Psoas muscle (tissue), 8 donors: ENCODE data around the gene PLXNB3. TPM values are rescaled to one million over a fixed set of nuclear protein-coding genes. Genes with fewer than 3 reads are reported as not detected.
"Not testable (repeated sequence)": the region's sequence is repeated elsewhere in the genome, so short reads cannot be mapped to it uniquely, and the experiment has no call there.

ENCODE experiments used
- ATAC-seq, 4 donors: fragments of 200-7000 bp; cut with Tn5 transposase; one replicate each; pipeline ENCODE4 v1.9.1; 2020; ENCODE audit warnings: moderate library complexity in 3 of 4, mild to moderate bottlenecking in 2 of 4
- DNase-seq, 2 donors: peaks; one replicate each; pipeline ENCODE4 v3.0.0-alpha.2; 2020
- H3K27ac ChIP-seq: fragments of 200-600 bp; one replicate; pipeline ENCODE4 v1.8.0; 2022
- H3K27me3 ChIP-seq, 3 donors: fragments of 200-600 bp in 1 of 3; one replicate each; pipeline versions ENCODE4 v1.6.1 to v1.8.0; 2013 to 2022; ENCODE audit warnings: low read length in 2 of 3, mild to moderate bottlenecking in 2 of 3, moderate library complexity in 1 of 3; ENCODE audit not compliant: insufficient read depth in 3 of 3
- H3K36me3 ChIP-seq, 2 donors: fragments of 200-600 bp in 1 of 2; one replicate each; pipeline versions ENCODE4 v1.6.1 to v1.8.0; 2013 to 2022; ENCODE audit warnings: low read depth in 1 of 2, mild to moderate bottlenecking in 1 of 2, moderate library complexity in 1 of 2; ENCODE audit not compliant: insufficient read depth in 1 of 2
- H3K4me1 ChIP-seq: fragments of 200-600 bp; one replicate; pipeline ENCODE4 v1.8.0; 2022
- H3K4me3 ChIP-seq: fragments of 200-600 bp; one replicate; pipeline ENCODE4 v1.8.0; 2022; ENCODE audit warnings: mild to moderate bottlenecking
- H3K9me3 ChIP-seq: fragments of 200-600 bp; one replicate; pipeline ENCODE4 v1.8.0; 2022
- WGBS, 3 donors: extraction: QIAGEN DNeasy Blood & Tissue Kit; methylation state at CpG; one replicate each; pipeline versions ENCODE4 v1.1.6 to v1.1.7; 2013; 5-methylcytosine and 5-hydroxymethylcytosine counted together
- intact Hi-C, 2 donors: fragments of 100-400 bp; cut with DNase I; formaldehyde crosslinking; loops; one replicate each; pipeline versions ENCODE4 v1.11.0 to v1.14.2; 2022
- polyA plus RNA-seq, 3 donors: library from polyadenylated mRNA; stranded (reverse); fragments of 200-250 nt; gene quantifications; one replicate each; pipeline ENCODE4 v1.2.3, GENCODE V29; 2013
- total RNA-seq, 4 donors: library from RNA; stranded (reverse); fragmentation: NEBNext Ultra II Directional in 2 of 4; extraction: Animal tissue kit (Norgen Biotek cat#: 25700) in 2 of 4; gene quantifications; one replicate each; pipeline versions ENCODE4 v1.2.1 to v1.2.4, GENCODE V29; 2021 to 2023
- TF ChIP-seq, protein P1 (sequence below): fragments of 200-600 bp; IDR thresholded peaks from one replicate; pipeline ENCODE4 v1.8.0; 2022; ENCODE audit warnings: antibody characterized with exemption
- donor health status: healthy with polysubstance abuse.
- donor health status: DM: no; HTN: no; CAD: no; lungs with moderate emphysema.
- donor health status: Bipolar disorder and iron deficiency.
- donor health status: healthy.
- donor health status: DM: yes; HTN: yes; CAD: no.
- donor health status: DM: no; HTN: no; CAD: no.
- donor health status: DM: no; HTN: no; CAD: no.
- donor health status: DM: yes; HTN: yes; CAD: no.

PLXNB3 gene
- total and polyA plus RNA-seq, 7 donors = 0.13 to 1.5 (median 0.35) TPM

DNA sequence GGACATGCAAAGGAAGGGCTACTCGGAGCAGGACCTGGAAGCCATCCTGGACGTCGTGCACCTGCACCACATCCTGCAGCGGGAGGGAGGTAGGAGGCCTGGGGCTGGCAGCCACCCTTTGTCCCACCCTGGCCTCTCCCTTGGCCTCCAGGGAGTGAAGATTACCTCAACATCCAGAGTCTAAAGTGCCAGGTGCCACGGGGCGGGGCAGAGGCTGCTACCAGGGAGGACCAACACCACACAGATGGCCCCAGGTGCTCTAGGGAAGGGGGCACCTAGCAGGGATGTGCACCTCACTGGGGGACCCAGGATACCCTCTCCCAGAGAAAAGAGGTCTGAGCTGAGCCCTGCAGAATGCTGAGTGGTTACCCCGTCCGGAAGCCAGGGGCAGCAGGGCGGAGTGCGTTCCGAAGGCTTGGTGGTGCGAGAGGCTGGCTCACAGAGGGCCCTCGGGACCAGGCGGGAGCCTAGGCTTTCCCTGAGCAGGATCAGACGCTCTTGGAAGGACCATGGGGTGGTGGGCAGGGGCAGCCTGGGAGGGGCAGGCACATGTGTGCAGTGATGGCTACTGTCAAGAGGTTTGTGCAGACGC lies 23.3 kb upstream of the PLXNB3 start:
- peaks cover 0 to 3% (median 0%) of the 10 kb centered on the region in 3 donors for H3K27me3 ChIP-seq
- intact Hi-C loops = no loop called here
- ATAC-seq = no peak
- H3K27ac ChIP-seq = no peak overlapping the region
- TF ChIP-seq, protein P1, sequence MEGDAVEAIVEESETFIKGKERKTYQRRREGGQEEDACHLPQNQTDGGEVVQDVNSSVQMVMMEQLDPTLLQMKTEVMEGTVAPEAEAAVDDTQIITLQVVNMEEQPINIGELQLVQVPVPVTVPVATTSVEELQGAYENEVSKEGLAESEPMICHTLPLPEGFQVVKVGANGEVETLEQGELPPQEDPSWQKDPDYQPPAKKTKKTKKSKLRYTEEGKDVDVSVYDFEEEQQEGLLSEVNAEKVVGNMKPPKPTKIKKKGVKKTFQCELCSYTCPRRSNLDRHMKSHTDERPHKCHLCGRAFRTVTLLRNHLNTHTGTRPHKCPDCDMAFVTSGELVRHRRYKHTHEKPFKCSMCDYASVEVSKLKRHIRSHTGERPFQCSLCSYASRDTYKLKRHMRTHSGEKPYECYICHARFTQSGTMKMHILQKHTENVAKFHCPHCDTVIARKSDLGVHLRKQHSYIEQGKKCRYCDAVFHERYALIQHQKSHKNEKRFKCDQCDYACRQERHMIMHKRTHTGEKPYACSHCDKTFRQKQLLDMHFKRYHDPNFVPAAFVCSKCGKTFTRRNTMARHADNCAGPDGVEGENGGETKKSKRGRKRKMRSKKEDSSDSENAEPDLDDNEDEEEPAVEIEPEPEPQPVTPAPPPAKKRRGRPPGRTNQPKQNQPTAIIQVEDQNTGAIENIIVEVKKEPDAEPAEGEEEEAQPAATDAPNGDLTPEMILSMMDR = no peak
- 85 to 95% (median 93%) methylated on average over 9 to 16 of the region's 16 CpGs for WGBS, 3 donors
- no peak for DNase-seq
- no peaks in the 10 kb centered on the region for H3K9me3 ChIP-seq
- H3K4me1 ChIP-seq = no peaks in the 10 kb centered on the region
- H3K36me3 ChIP-seq = peaks cover 0 to 37% of the 10 kb centered on the region in 2 donors
- no peak overlapping the region for H3K4me3 ChIP-seq

GRCh38 chrX:153741446-153741845 lies 22.6 kb upstream of the PLXNB3 start:
- DNase-seq (no peak), ATAC-seq (no peak)
- Histone ChIP-seq H3K9me3 (no peaks in the 10 kb centered on the region), H3K4me3 (no peak overlapping the region), H3K27me3 (peaks cover 0 to 7% (median 0%) of the 10 kb centered on the region in 3 donors), H3K36me3 (peaks cover 0 to 31% of the 10 kb centered on the region in 2 donors), H3K27ac (no peak overlapping the region), H3K4me1 (no peaks in the 10 kb centered on the region)
- TF ChIP-seq, protein P1 = no peak
- intact Hi-C loops = no loop called here
- WGBS, 3 donors = 87 to 92% methylated on average over 12 to 14 of the region's 14 CpGs; no CpG with 5 or more reads in 1 of the 3 donors

GRCh38 chrX:153742111-153742510 lies 21.9 kb upstream of the PLXNB3 start:
- peaks cover 0 to 24% of the 10 kb centered on the region in 2 donors for H3K36me3 ChIP-seq
- H3K9me3 ChIP-seq, H3K4me3 ChIP-seq, H3K27ac ChIP-seq, ATAC-seq, H3K27me3 ChIP-seq, intact Hi-C loops, H3K4me1 ChIP-seq, DNase-seq: not testable (repeated sequence)
- 90 to 97% (median 92%) methylated on average over 13 to 14 of the region's 14 CpGs for WGBS, 3 donors

DNA sequence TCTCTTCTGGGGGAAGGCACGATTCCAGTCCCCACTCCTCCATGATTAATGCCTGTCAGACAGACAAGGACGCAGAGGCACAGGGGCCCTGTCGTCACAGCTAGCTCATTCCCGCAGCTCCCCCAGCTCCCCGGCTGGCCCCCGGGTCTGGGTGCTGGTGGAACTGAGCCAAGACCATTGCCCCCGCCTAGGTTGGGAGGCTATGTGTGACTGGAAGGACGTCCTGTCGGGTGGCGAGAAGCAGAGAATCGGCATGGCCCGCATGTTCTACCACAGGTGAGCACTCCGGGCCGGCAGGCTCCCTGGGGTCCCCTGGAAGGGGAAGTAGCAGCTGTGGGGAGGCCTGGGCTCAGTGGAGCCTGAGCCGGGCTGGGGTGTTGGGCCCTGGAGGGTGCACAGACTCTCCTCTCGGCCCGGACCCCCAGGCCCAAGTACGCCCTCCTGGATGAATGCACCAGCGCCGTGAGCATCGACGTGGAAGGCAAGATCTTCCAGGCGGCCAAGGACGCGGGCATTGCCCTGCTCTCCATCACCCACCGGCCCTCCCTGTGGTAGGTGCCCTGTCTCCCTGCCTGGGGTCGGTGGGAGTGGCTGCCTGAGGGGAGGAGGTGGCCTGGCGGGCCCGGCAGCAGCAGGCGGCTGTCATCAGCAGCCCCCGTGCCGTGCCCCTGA lies 21.1 kb upstream of the PLXNB3 start:
- ATAC-seq, H3K27ac ChIP-seq, H3K4me1 ChIP-seq, H3K9me3 ChIP-seq, intact Hi-C loops, H3K4me3 ChIP-seq, DNase-seq: not testable (repeated sequence)
- 64 to 74% (median 73%) methylated on average over 10 to 32 of the region's 32 CpGs for WGBS, 3 donors
- Histone ChIP-seq H3K36me3 (peaks cover 0 to 20% of the 10 kb centered on the region in 2 donors), H3K27me3 (peaks cover 0 to 13% (median 0%) of the 10 kb centered on the region in 3 donors)

- intact Hi-C loops, H3K27ac ChIP-seq, H3K4me3 ChIP-seq, H3K4me1 ChIP-seq, H3K9me3 ChIP-seq: not testable (repeated sequence)
- Histone ChIP-seq H3K36me3 (peaks cover 0 to 13% of the 10 kb centered on the region in 2 donors), H3K27me3 (peaks cover 0 to 16% (median 0%) of the 10 kb centered on the region in 3 donors)
- ATAC-seq (peak in 1 of 4 donors; percentile 42), DNase-seq (peak; percentile 76 to 83)
- 44 to 55% (median 46%) methylated on average over 19 to 29 of the region's 35 CpGs for whole genome bisulfite sequencing, 3 donors
Observed at GRCh38 chrX:153743468-153744209, 20.4 kb upstream of the PLXNB3 start.
